HepG2 (cell line): ENCODE data around the gene JAZF1.

ENCODE experiments used
- ETV6 ChIP-seq: sonication (generic); formaldehyde crosslinking; conservative IDR thresholded peaks from 2 replicates; pipeline ENCODE4 v1.4.0; 2020; ENCODE audit warnings: missing genetic modification reagents
- NR2F1 ChIP-seq, 2 experiments: fragments of 450-650 bp in 1 of 2; formaldehyde crosslinking in 1 of 2; IDR thresholded peaks; 2 replicates each; pipeline versions ENCODE4 v1.5.0 to v1.6.1; 2016 to 2020; ENCODE audit warnings: mild to moderate bottlenecking in 1 of 2, missing compliant biosample characterization in 1 of 2, missing genetic modification reagents in 1 of 2, moderate library complexity in 1 of 2
- ZNF281 ChIP-seq: sonication (generic); formaldehyde crosslinking; IDR thresholded peaks from 2 replicates; pipeline ENCODE4 v1.4.0; 2020; ENCODE audit warnings: missing genetic modification reagents, borderline replicate concordance

- TF ChIP-seq NR2F1 (CRISPR knock-in tag; IDR thresholded peaks at IDR 0.05), result no peak
- no peak for TF ChIP-seq ETV6 (CRISPR knock-in tag)
- no peak for TF ChIP-seq ZNF281 (CRISPR knock-in tag)
Observed at GRCh38 chr7:27996141-27996540, 184.5 kb downstream of the JAZF1 start.
